ENCODE data around the gene ZNF219.
"Not testable (repeated sequence)": the region's sequence is repeated elsewhere in the genome, so short reads cannot be mapped to it uniquely, and the experiment has no call there.

The ZNF219 gene

GRCh38 chr14:21040941-21041340 lies 57.5 kb downstream of the ZNF219 start:
- DNase-seq, result not testable (repeated sequence)

DNA sequence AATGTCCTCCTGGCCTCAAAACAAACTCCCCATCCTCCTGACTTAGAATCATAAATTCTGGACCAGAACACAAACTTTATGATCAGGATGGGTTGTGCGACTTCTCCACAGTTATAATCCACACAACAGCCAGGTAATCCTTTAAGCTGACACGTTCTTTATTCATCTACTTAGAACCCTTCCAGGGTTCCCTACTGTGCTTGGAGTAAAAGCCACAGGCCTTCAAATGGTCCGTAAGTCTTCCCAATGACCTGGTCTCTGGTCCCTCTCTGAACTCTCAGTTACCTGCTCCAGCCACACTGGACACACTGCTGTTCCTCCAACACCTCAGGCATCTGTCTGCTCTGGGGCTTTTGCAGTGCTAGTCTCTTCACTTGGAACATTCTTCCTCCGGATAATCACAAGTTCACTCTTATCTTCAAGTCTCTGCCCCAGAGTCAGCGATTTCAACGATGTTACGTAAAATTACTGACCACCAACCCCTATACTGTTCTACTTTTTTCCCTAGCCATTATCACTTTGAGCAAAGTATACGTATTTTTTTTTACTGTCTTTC lies 58.0 kb downstream of the ZNF219 start:
- DNase-seq, result no peak

All from islet precursor cell (in vitro differentiated cells).